Neuronal stem cell (in vitro differentiated cells): ENCODE data around the gene RASAL1.

Experiments
- DNase-seq: peaks from one replicate; pipeline ENCODE4 v3.0.0-alpha.2; 2013; ENCODE audit warnings: low spot score
- H2AFZ ChIP-seq: one replicate; pipeline ENCODE4 v1.6.1; 2013; ENCODE audit warnings: mild to moderate bottlenecking, low read length, inconsistent platforms
- H2AK5ac ChIP-seq: 2 replicates; pipeline ENCODE4 v1.6.1; 2013; ENCODE audit warnings: low read depth, mild to moderate bottlenecking, inconsistent platforms, low read length, moderate library complexity, mixed read lengths
- H2BK120ac ChIP-seq: 2 replicates; pipeline ENCODE4 v1.6.1; 2013; ENCODE audit warnings: low read depth, mild to moderate bottlenecking, inconsistent platforms, low read length, moderate library complexity, mixed read lengths
- H2BK12ac ChIP-seq: one replicate; pipeline ENCODE4 v1.6.1; 2013; ENCODE audit warnings: low read length, inconsistent platforms
- H2BK15ac ChIP-seq: 2 replicates; pipeline ENCODE4 v1.6.1; 2013; ENCODE audit warnings: mild to moderate bottlenecking, low read length, inconsistent platforms, mixed read lengths
- H2BK5ac ChIP-seq: one replicate; pipeline ENCODE4 v1.6.1; 2013; ENCODE audit warnings: inconsistent platforms, mild to moderate bottlenecking, low read length, moderate library complexity
- H3K14ac ChIP-seq: one replicate; pipeline ENCODE4 v1.6.1; 2013; ENCODE audit warnings: low read length, inconsistent platforms
- H3K18ac ChIP-seq: 2 replicates; pipeline ENCODE4 v1.6.1; 2013; ENCODE audit warnings: low read length, inconsistent platforms
- H3K23ac ChIP-seq: 2 replicates; pipeline ENCODE4 v1.6.1; 2013; ENCODE audit warnings: low read depth, mild to moderate bottlenecking, mixed read lengths, low read length, inconsistent platforms; ENCODE audit not compliant: poor library complexity
- H3K27ac ChIP-seq: replicated peaks from 3 replicates; pipeline ENCODE4 v1.5.1; 2013; ENCODE audit warnings: low read length, inconsistent platforms
- H3K27me3 ChIP-seq, 3 experiments: 2 replicates each; pipeline ENCODE4 v1.6.1; 2013; ENCODE audit warnings: low read length in 3 of 3, mild to moderate bottlenecking in 2 of 3, inconsistent platforms in 1 of 3, low read depth in 1 of 3, mixed read lengths in 1 of 3, moderate library complexity in 1 of 3; ENCODE audit not compliant: control insufficient read depth in 3 of 3, insufficient read depth in 3 of 3
- H3K36me3 ChIP-seq, 2 donors: replicated peaks in 1 of 2; 2 replicates each; pipeline ENCODE4 v1.6.1; 2013; ENCODE audit warnings: low read length in 2 of 2; ENCODE audit not compliant: control insufficient read depth in 2 of 2, insufficient read depth in 2 of 2
- H3K4ac ChIP-seq: 2 replicates; pipeline ENCODE4 v1.6.1; 2013; ENCODE audit warnings: inconsistent platforms, mild to moderate bottlenecking, low read length, moderate library complexity
- H3K4me1 ChIP-seq, 2 donors: 1 replicate in 1 of 2; 2 replicates in 1 of 2; pipeline ENCODE4 v1.6.1; 2013; ENCODE audit warnings: low read length in 2 of 2, low read depth in 1 of 2; ENCODE audit not compliant: control insufficient read depth in 2 of 2, insufficient read depth in 1 of 2
- H3K4me2 ChIP-seq: one replicate; pipeline ENCODE4 v1.6.1; 2013; ENCODE audit warnings: mild to moderate bottlenecking, low read length, inconsistent platforms; ENCODE audit not compliant: insufficient read depth, poor library complexity, severe bottlenecking
- H3K4me3 ChIP-seq, 2 donors: 2 replicates each; pipeline ENCODE4 v1.5.1; 2013; ENCODE audit warnings: low read length in 2 of 2, mild to moderate bottlenecking in 2 of 2, inconsistent platforms in 1 of 2, moderate library complexity in 1 of 2
- H3K79me1 ChIP-seq: one replicate; pipeline ENCODE4 v1.6.1; 2013; ENCODE audit warnings: low read depth, mild to moderate bottlenecking, inconsistent platforms, low read length, moderate library complexity
- H3K9ac ChIP-seq: one replicate; pipeline ENCODE4 v1.6.1; 2013; ENCODE audit warnings: mild to moderate bottlenecking, low read depth, low read length, inconsistent platforms; ENCODE audit not compliant: poor library complexity
- H3K9me3 ChIP-seq, 2 donors: replicated peaks in 1 of 2; 2 replicates each; pipeline versions ENCODE3 to v1.6.1; 2013; ENCODE audit warnings: low read length in 2 of 2, mild to moderate bottlenecking in 2 of 2, inconsistent platforms in 1 of 2, low read depth in 1 of 2, mixed read lengths in 1 of 2, moderate library complexity in 1 of 2; ENCODE audit not compliant: control insufficient read depth in 2 of 2, insufficient read depth in 1 of 2
- H4K8ac ChIP-seq: one replicate; pipeline ENCODE4 v1.6.1; 2013; ENCODE audit warnings: low read depth, mild to moderate bottlenecking, inconsistent platforms, low read length, moderate library complexity
- H4K91ac ChIP-seq: one replicate; pipeline ENCODE4 v1.6.1; 2013; ENCODE audit warnings: low read length, low read depth, mild to moderate bottlenecking, inconsistent platforms; ENCODE audit not compliant: poor library complexity
- WGBS, 2 donors: extraction: QIAGEN DNeasy Blood & Tissue Kit; methylation state at CpG; one replicate each; pipeline ENCODE4 v1.1.7; 2013; ENCODE audit warnings: missing lambda C conversion rate in 2 of 2, mixed read lengths in 1 of 2; ENCODE audit not compliant: insufficient read length in 2 of 2, insufficient replicate concordance in 1 of 2; ENCODE audit errors: extremely low coverage in 2 of 2; 5-methylcytosine and 5-hydroxymethylcytosine counted together

RASAL1 gene

GRCh38 chr12:113103756-113104450 is 31.7 kb downstream of the RASAL1 start:
- Histone ChIP-seq H2BK120ac (no peak overlapping the region), H3K9ac (peak overlapping the region; percentile 7), H3K4ac (no peak overlapping the region), H2AK5ac (no peak overlapping the region), H3K27me3 (peaks cover 0 to 23% (median 0%) of the 10 kb centered on the region in 3 experiments), H4K8ac (no peak overlapping the region), H3K9me3 (no peaks in the 10 kb centered on the region), H2BK5ac (no peak overlapping the region), H3K23ac (peak overlapping the region; percentile 87), H2AFZ (no peak overlapping the region), H4K91ac (peak overlapping the region; percentile 44), H3K4me1 (peaks cover 0 to 3% of the 10 kb centered on the region in 2 donors), H3K79me1 (no peaks in the 10 kb centered on the region), H3K36me3 (no peaks in the 10 kb centered on the region), H3K4me2 (peak overlapping the region; percentile 58), H2BK15ac (peak overlapping the region; percentile 12), H3K4me3 (peak overlapping the region in 1 of 2 donors; percentile 73), H3K27ac (no peak overlapping the region), H2BK12ac (no peak overlapping the region), H3K18ac (peak overlapping the region; percentile 87), H3K14ac (no peak overlapping the region)
- WGBS, 2 donors, result no CpG with 5 or more reads among the region's 43 CpGs
- no peak for DNase-seq

GRCh38 chr12:113102811-113103210 is 32.8 kb downstream of the RASAL1 start:
- no CpG with 5 or more reads among the region's 5 CpGs for WGBS, 2 donors

DNA sequence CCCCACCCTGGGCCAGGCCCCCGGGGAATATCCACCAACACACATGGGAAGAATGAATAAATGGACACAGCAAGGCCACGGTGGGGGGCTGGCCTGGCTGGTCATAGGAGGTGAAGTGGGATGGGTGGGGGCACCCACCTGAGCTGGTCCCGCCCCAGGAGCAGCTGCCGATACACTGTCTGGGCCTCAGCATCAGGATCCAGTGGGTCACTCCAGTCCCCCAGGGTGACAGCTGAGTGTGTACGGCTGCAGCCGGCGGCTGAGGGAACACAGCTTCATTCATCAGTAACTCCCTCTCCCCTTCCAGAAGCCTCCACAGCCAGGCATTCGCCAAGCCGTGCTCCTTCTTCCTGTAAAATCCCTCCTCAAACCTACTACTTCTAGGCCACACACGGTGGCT is 33.8 kb downstream of the RASAL1 start:
- H3K18ac ChIP-seq, result peak overlapping the region; percentile 33
- no peak overlapping the region for H3K23ac ChIP-seq
- H3K4me2 ChIP-seq, result no peak overlapping the region
- H2BK15ac ChIP-seq, result no peak overlapping the region
- H3K36me3 ChIP-seq, result no peaks in the 10 kb centered on the region
- DNase-seq, result no peak
- H3K4me1 ChIP-seq, result peaks cover 8 to 13% of the 10 kb centered on the region in 2 donors
- H3K14ac ChIP-seq, result no peak overlapping the region
- no peak overlapping the region for H2AK5ac ChIP-seq
- no peak overlapping the region for H2BK120ac ChIP-seq
- no peak overlapping the region for H2AFZ ChIP-seq
- no peak overlapping the region for H3K27ac ChIP-seq
- no CpG with 5 or more reads among the region's 10 CpGs for WGBS, 2 donors
- no peak overlapping the region for H4K91ac ChIP-seq
- H3K4ac ChIP-seq, result no peak overlapping the region
- H3K27me3 ChIP-seq, result peaks cover 0 to 23% (median 0%) of the 10 kb centered on the region in 3 experiments
- H2BK12ac ChIP-seq, result no peak overlapping the region
- no peak overlapping the region for H3K4me3 ChIP-seq
- no peaks in the 10 kb centered on the region for H3K79me1 ChIP-seq
- H3K9ac ChIP-seq, result no peak overlapping the region
- no peak overlapping the region for H4K8ac ChIP-seq
- H3K9me3 ChIP-seq, result no peaks in the 10 kb centered on the region
- no peak overlapping the region for H2BK5ac ChIP-seq

More at GRCh38 chr12:113102811-113103210, 32.8 kb downstream of the RASAL1 start:
- no peaks in the 10 kb centered on the region for H3K36me3 ChIP-seq
- H3K79me1 ChIP-seq, result no peaks in the 10 kb centered on the region
- no peaks in the 10 kb centered on the region for H3K9me3 ChIP-seq
- H2AFZ ChIP-seq, result no peak overlapping the region
- no peak for DNase-seq
- H4K8ac ChIP-seq, result no peak overlapping the region
- no peak overlapping the region for H3K27ac ChIP-seq
- H3K27me3 ChIP-seq, result peaks cover 0 to 23% (median 0%) of the 10 kb centered on the region in 3 experiments
- H4K91ac ChIP-seq, result no peak overlapping the region
- no peak overlapping the region for H3K18ac ChIP-seq
- no peak overlapping the region for H2BK12ac ChIP-seq
- H3K9ac ChIP-seq, result no peak overlapping the region
- peak overlapping the region in 1 of 2 donors; percentile 54 for H3K4me3 ChIP-seq
- no peak overlapping the region for H2AK5ac ChIP-seq
- no peak overlapping the region for H3K4ac ChIP-seq
- H3K4me1 ChIP-seq, result peaks cover 4 to 9% of the 10 kb centered on the region in 2 donors
- no peak overlapping the region for H3K4me2 ChIP-seq
- no peak overlapping the region for H2BK15ac ChIP-seq
- no peak overlapping the region for H3K23ac ChIP-seq
- no peak overlapping the region for H2BK5ac ChIP-seq
- H3K14ac ChIP-seq, result no peak overlapping the region
- H2BK120ac ChIP-seq, result no peak overlapping the region

GRCh38 chr12:113099764-113100163 is 35.8 kb downstream of the RASAL1 start:
- Histone ChIP-seq H2BK15ac (no peak overlapping the region), H3K9me3 (no peaks in the 10 kb centered on the region), H4K8ac (no peak overlapping the region), H2AK5ac (no peak overlapping the region), H3K4ac (no peak overlapping the region), H3K4me3 (no peak overlapping the region), H3K27me3 (peaks cover 0 to 12% (median 0%) of the 10 kb centered on the region in 3 experiments), H3K36me3 (no peaks in the 10 kb centered on the region), H3K79me1 (peaks cover under 1% of the 10 kb centered on the region), H3K18ac (no peak overlapping the region), H2BK5ac (no peak overlapping the region), H3K27ac (no peak overlapping the region), H3K9ac (no peak overlapping the region), H3K14ac (no peak overlapping the region), H2BK12ac (no peak overlapping the region), H3K4me1 (peaks cover 8 to 11% of the 10 kb centered on the region in 2 donors), H2AFZ (no peak overlapping the region), H3K23ac (no peak overlapping the region), H2BK120ac (no peak overlapping the region), H4K91ac (no peak overlapping the region), H3K4me2 (no peak overlapping the region)
- no peak for DNase-seq
- WGBS, 2 donors, result no CpG with 5 or more reads among the region's 12 CpGs
